ENCODE measurements around the gene UFSP1.

DNA sequence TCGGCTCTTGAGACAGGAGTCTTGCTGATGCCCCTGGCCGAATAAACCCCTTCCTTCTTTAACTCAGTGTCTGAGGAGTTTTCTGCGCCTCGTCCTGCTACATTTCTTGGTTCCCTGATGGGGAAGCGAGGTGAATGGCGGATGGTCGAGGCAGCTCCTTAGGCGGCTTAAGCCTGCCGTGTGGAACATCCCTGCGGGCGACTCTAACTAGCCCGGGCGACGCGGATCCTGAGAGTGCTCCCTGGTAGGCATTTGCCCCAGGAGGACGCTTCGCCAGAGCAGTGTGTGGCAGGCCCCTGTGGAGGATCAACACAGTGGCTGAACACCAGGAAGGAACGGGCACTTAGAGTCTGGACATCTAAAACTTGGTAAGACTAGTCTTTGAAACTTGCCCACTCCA, 50.2 kb downstream of the UFSP1 start:
- TF ChIP-seq CTCF (IDR thresholded peaks at IDR 0.05; ENCODE audit: low read length) (no peak), EZH2 (IDR thresholded peaks at IDR 0.05; ENCODE audit: borderline replicate concordance, low read length) (no peak)

All from OCI-LY1 (cell line).